Cardiac septum (tissue), 1 donor: ENCODE data around the gene DPYSL3. TPM values are rescaled to one million over a fixed set of nuclear protein-coding genes. Genes with fewer than 3 reads are reported as not detected.

Experiments used
- DNase-seq: peaks from one replicate; pipeline ENCODE4 v3.0.0-alpha.2; 2020; ENCODE audit warnings: low spot score
- intact Hi-C: fragments of 100-400 bp; cut with DNase I; formaldehyde crosslinking; loops from one replicate; pipeline ENCODE4 v1.14.0; 2022
- total RNA-seq: library from RNA; stranded (reverse); fragmentation: NEBNext Ultra II Directional; extraction: Animal tissue kit (Norgen Biotek cat#: 25700); gene quantifications from one replicate; pipeline ENCODE4 v1.2.1, GENCODE V29; 2021
- donor health status: DM: no; HTN: no; CAD: no.

The DPYSL3 gene
- total RNA-seq, 1 donor from 2014 or later: 51.1 TPM

DNA sequence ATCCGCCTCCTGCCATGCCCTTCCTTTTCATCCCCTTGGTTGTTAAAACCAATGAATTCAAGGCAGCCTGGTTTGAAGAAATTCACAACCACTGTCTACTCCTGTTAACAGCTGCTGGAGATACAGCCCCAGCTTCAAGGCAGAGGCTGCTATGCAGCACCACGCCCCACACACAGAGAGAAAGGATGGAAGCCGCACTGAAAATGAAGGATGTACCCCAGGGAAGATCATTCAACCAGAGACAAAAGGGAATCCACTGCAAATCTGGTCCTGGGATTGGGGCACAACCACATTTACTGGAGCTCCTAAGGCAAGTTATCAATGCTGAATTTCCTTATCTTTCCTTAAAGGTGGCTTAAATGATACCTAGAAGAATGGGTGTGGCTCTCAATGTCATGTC is 58.7 kb downstream of the DPYSL3 start:
- intact Hi-C loops: loop anchor here (5.0 to 10.0 kb wide), 4 partner anchors 44 to 226 kb away; no protein-coding TSS in a partner anchor
- DNase-seq: no peak

DNA sequence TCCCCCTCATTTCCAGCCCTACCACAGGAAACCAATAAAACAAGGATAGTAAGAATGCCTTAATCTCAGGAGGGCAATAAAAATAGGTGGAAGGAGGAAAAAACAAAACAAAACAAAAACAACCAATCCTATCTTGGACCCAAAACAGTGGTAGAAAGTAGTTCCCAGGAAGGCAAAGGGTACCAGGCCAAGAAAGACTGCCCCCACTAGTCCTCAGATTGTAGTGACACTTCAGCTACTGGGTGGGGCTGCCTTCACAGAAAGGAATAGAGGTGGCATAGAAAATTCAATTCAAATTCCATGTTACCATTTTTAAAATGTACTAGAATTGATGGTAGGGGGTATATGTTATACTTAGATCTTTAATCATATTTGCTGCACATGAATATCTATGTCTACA is 59.3 kb downstream of the DPYSL3 start:
- intact Hi-C loops: loop anchor here (5.0 to 10.0 kb wide), 4 partner anchors 43 to 226 kb away; no protein-coding TSS in a partner anchor
- DNase-seq: no peak

DNA sequence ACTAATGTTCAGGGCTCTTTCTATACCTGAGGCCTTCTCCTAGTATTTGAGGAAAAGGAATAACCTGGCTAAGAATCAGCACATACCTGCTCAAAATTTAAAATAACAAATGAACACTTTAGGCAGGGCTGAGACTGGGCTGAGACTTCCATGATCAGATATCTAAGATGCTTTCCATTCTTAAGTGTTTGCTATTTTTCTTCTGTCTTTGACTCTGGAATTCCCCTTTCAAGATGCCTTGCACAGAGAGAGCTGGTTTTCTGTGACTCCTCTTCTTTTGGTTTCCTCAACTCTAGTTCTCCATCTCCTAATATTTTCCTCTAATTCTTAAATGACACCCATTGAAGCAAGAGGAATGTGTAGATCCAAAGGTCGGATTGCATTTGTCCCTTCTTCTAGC is 61.1 kb downstream of the DPYSL3 start:
- no peak for DNase-seq
- intact Hi-C loops: no loop called here

DNA sequence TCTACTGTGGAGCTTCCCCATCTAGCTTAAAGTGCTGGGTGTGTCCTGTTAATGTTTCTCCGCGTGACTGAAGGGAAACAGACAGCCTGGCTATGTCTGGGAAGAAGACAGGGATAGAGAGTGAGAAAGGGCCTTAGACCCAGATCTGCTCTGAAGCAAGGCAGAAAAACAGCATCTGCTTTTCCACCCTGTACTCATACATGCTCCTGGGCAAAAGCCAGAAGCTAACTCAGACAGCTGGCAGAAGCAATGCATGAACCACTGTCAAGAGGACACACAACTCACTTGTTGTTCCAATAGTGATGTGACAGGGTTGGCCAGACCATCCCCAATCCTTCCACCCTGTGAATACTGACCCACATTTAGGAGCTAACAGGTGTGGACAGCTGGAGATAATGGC is 63.3 kb downstream of the DPYSL3 start:
- intact Hi-C loops: no loop called here
- no peak for DNase-seq

DNA sequence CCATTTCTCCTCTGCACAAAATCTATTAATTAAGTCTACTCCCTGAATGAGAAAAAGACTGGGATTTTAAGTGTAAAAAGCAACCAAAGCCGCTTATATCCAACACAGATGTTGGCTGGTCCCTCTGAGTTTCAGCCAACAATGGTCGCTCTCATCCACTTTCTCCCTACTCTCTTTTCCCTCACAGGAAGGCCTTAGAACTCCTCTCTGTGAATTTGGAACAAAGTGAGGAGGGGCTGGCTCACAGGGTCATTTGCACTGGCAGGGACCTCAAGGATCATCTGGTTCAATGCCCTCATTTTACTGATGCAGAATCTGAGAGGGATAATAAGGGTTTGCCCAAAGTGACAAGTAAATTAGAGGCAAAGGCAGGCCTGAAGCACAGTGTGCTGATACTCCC is 64.0 kb downstream of the DPYSL3 start:
- no peak for DNase-seq
- intact Hi-C loops: no loop called here

DNA sequence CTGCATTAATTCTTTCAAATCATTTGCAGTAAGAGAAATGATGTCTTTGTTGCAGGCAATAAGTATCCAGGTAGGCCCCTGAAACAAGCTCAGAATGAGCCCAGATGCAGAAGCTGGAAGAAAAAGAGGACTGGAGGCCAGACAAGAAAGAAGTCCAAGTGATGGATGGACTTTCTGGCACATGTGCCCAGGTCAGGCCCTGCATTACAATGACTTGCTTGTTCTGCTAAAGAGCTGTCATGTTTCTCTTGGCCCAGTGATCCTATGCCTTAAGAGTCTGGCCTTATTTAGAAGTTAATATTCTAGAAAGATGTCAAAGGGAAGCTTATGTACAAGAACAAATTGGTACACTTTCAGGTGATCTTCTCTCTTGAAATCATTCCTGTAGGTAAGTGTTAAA is 64.8 kb downstream of the DPYSL3 start:
- intact Hi-C loops: no loop called here
- no peak for DNase-seq

DNA sequence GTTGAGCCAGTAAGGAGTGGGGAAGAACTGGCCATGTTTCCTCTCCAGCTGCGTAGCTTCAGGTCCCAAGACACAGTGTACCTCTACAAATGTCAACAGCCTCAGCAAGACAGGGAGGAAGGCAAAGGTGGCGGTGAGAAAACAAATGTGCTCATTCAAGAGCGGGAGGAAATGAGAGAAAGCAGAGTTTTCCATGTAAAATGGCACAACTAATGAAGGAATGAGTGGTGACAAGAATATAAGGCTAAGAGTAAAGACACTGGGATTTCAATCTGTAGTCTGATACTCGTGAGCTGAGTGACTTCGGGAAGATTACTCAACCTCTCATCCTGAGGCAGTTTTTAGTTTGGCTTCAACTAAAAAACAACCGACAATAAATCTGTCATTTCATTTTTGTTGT is 67.6 kb downstream of the DPYSL3 start:
- intact Hi-C loops: no loop called here
- DNase-seq: no peak

DNA sequence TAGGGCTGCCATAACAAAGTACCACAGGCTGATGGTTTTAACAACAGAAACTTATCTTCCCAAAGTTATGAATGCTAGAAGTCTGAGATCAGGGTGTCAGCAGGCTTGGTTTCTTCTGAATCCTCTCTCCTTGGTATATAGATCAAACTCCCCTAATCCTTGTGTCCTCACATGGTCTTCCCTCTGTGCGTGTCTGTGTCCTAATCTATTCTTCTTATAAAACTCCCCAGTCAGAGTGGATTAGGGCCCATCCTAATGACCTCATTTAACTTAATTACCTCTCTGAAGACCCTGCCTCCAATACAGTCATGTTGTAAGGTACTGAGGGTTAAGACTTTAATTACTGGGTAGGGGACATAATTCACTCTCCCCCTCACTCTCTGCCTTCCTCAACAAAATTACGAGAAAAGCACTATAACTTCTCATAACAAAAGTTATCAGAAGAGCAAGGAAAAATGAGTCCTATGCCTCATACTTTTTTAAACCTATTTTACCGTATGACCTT is 68.6 kb downstream of the DPYSL3 start:
- DNase-seq: no peak
- intact Hi-C loops: no loop called here

DNA sequence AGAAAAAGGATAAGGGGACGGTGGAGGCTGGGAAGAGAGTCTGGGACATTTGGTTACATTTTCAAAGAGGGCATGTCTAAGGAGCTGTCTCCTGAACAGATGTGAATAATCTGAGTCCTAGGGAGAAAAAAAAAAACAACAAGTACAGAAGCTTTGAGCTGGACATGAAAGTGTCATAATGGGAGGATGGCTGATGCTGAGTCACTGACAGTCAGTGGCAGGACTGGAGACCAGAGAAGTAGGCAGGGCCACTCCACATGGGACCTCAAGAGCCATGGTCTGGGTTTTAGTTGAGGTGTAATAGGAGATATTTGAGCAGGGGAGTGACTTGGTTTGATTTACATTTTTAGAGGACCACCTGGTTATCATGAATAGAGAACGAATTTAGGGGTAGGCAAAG is 70.6 kb downstream of the DPYSL3 start:
- intact Hi-C loops: no loop called here
- no peak for DNase-seq

DNA sequence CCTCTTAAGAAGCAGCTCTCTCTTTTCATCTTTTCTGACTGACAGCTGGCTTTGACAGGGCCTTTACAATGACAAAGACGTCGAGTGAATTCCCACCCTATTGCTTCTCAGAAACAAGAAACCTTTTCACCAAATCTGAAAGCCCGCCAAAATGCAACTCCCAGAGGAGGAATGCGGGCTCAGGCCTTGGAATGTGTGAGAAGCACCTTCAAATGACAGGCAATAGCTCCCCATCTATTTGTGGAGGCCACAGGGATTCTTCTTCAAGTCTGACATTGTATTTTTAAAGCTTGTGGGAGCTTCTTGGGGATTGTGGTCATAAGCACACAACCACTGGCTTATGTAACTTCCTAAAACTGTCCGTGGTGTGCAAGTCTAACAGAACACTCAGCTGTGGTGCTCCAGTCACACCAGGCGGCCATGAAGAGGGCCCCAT is 72.7 kb downstream of the DPYSL3 start:
- no peak for DNase-seq
- intact Hi-C loops: no loop called here

DNA sequence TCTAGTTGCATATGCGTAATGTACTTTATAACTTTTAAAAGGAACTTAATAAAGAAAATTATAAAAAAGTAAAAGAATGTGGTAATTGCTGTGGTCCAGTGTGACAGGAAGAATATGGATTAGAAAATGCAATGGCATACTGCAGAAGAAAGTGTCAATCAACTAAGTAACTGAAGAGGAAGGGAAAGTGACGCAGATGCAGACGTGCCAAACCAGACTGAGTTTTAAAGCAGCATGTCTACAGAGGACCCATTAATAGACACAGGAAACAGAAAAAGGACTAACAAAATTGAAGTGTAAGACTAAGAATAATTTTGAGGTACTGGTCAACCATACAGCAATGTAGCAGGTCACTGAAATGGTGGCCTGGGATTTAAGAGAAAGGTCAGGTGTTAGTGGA is 73.3 kb downstream of the DPYSL3 start:
- no peak for DNase-seq
- intact Hi-C loops: no loop called here

DNA sequence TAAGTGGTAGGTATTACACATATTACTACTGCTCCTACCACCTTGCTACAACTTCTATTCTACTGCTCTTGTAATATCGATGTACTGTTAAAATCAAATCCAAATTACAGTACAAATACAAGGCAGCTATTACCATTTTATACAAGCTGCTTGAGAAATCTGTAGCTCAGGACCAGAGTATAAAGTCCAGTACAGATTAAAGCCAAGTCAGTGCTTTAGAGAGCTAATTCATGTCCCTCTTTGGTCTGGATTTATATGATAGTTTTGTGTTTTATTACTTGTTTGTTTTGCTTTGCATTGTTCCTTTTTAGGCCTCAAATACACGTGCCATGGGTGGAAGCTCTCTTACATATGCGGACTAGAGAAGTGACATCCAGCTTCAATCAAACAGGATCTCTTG is 75.8 kb downstream of the DPYSL3 start:
- intact Hi-C loops: no loop called here
- no peak for DNase-seq

DNA sequence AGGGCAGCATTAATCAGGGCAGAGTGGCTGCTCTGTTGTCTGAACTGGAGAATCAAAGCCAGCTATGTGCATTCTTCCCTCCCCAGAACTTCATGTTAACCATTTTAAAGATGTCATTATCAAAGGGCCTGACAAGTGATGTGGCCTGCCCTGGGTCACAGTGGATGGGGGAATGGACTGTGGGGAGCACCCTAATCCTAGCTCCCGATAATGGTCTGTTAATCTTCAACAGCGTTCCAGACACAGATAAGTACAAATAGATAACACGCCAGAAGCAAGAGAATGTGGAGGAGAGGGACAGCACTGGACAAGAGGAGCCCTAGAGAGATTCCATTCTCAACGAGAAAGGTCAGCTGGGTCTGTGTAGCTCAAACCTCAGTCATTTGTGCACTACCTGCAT is 77.5 kb downstream of the DPYSL3 start:
- no peak for DNase-seq
- intact Hi-C loops: no loop called here

DNA sequence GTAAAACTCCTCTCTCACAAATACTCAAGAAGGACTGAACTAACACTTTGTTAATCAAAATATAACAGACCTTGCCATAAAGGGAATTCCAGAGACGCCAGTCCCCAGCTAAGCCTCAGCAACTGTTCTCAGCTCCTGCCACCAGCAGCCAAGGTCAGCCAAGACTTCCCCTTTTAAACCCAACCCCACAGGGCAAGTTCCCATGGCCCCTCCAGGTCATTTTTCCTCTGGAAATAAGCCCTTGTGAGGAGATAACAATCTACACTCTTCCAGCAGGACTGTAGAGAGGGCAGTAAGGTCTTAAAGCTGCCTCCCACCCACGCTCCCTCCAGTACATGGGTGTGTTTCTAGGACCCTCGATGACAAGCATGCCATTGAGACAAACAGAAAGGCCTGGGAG is 78.3 kb downstream of the DPYSL3 start:
- intact Hi-C loops: no loop called here
- no peak for DNase-seq

DNA sequence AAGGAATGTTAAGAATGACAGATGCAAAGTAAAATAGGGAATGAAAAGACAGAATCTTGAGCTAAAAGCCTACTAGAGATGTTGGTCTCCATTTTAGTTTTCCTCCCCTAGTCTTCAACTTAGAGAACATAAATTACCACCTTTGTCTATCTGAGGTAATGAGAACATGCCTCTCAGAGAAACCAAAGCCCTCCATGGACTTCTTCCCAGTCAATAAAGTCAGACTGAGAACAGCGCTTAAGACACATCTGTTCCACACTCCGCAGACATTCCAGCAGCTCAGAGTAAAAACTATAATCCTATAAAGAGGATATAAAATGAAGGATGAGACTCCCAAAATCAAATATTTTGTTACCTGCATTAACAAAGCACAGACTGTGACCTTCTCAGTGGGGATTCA is 79.2 kb downstream of the DPYSL3 start:
- DNase-seq: no peak
- intact Hi-C loops: no loop called here

DNA sequence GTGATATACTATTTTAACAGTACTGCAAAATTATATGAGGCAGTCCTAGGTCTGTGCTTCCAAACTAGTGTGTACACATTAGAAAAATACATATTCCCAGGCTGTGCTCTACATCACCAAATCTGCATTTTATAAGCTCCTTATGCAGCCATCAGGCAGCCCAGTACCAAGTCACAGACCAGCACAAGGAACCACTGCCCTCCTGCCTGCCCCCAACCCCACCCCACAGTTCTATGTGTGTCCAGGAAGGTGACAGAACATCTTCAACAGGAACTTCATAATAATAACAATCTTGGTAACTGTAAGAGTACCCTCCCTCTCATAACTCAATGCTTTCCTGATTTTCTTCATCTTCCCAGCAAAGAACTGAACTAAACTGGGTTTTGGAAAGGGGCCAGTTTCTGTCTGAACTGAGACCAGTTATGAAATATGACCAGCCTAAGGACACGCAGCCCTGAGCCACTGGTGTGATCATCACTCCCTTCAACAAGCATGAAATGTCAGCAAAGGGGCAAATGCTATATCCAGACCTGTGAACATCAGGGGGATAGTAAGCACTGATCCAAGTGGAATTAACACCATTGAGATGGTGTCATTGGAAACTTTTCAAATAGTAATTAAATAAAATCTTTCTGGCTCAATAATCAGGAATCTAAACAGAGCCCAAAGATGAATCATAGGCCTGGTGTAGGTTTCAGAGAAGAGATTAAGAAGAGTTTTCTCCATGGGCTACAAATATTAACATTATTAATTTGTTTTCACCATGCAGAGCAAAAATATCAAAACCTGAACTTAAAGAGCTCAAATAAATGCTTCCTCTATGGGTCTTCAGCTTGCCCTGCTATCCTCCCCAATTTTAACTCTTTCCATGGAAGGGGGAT is 82.1 kb downstream of the DPYSL3 start:
- no peak for DNase-seq
- intact Hi-C loops: no loop called here

DNA sequence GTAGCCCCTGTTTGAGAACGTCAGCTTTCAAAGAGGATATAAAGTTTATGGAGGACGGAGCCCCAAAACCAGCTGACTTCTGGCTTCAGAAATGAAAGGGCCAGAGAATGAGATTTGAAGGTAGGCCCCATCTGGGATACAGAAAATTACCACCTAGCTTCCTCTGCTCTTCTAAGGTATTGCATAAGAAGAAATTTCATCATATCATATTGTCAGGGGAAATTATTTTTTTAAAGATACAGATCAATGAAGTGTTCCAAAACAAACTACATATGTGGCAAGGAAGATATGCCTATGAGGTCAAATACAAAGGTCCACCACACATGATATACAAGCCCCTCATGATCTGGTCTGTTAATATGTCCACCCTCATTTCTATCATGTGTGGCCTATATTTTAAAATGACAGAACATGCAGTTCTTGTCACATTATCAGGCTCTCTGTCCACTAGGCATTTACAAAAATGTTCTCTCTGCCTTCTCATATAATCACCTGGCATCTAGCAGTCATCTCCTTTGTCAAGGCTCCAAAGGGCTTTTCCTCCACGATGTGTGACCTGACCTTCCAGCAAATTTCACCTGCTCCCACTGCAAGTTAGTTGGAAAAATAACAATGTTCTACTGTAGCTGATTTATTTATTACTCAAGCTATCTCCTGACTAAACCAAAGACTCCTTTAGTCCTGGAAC is 83.1 kb downstream of the DPYSL3 start:
- DNase-seq: no peak
- intact Hi-C loops: no loop called here

DNA sequence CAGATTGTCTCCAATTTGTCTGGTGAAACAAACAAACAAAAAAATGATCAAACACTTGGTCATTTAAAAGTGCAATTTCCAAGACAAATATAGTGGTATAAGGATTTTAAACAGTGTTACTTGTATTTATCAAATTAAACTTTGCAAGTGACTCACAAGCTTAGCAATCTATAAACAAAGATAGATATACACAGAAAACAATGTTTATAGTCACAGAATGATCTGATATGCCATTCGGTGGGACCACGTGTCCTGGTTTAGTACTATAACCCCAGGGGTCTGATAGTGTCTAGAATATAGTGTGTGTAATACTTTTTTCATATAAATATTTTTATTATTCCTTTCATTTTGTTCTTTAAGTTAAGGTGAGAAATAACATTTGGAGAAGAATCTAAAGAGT is 91.3 kb downstream of the DPYSL3 start:
- no peak for DNase-seq
- intact Hi-C loops: no loop called here

DNA sequence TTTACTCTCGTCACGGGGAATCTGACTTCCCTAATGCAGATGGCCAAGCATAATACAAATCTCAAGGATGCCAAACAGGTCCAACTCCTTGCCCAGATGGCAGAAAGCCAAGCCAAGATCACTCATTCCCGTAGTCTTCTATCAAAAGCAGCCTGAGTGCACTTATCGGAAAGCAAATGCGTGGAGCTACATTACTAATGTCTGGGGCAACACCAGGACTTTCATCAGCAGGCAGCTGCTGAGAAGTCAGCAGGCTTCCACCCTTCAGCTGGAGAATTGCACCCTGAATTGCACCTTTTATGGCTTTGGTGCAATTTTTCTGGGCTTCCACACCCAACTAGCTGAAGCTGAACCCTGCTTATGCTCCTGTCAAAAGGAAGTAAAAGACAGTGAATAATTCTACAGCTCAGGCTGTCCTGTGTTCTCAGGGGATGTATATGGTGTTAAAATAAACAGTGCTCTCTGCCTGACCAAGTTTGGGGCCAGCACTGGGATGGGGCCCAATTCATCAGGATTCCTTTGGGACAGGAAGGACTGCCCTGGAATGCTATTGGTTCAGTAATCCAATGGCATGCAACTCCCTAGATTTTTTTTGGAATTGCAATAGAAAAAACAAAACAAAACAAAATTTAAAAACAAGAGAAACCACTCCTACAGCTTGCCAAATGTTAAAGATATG is 92.6 kb downstream of the DPYSL3 start:
- intact Hi-C loops: no loop called here
- DNase-seq: no peak

DNA sequence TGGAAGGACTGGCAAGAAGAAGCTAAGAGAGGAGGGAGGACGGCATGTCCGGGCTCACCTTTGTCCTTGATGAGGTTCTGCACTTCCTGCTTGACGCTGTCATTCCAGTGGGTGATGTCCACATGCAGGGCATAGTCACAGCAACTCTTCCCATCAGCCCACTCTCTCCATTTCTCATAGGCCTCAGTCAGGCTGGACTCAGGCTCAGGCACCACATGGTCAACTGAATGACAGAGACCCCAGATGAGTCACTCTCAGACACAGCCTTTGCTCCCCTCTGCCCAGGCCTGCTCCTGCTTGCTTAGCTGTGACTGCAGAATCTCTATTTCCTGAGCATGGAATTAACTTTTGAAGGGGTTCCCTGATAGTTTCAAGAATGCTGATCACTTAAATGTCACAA is 94.2 kb downstream of the DPYSL3 start:
- intact Hi-C loops: no loop called here
- DNase-seq: no peak
